AG04450 (cell line): Measurements from ENCODE around the gene ZNF341. TPM values are rescaled to one million over a fixed set of nuclear protein-coding genes. Genes with fewer than 3 reads are reported as not detected.

ENCODE experiments used
- CTCF ChIA-PET: fragments of 300-600, 350-600 bp; formaldehyde crosslinking; extraction: SDS; loops from one replicate; lab custom pipeline; 2022; ENCODE audit warnings: antibody characterized with exemption, inconsistent platforms; lab: Charles Lee
- POLR2A ChIA-PET: fragments of 350-600 bp; formaldehyde crosslinking; extraction: SDS; loops from one replicate; lab custom pipeline; 2021; ENCODE audit warnings: antibody characterized with exemption, inconsistent platforms; lab: Yijun Ruan, JAX
- DNase-seq: peaks from one replicate; pipeline ENCODE4 v3.0.0-alpha.2; 2011; ENCODE audit warnings: low read depth, low spot score
- H3K27ac ChIP-seq: one replicate; pipeline ENCODE4 v1.5.1; 2012; ENCODE audit warnings: low read depth, low read length, control low read depth
- H3K27me3 ChIP-seq: one replicate; pipeline ENCODE4 v1.6.0; 2012; ENCODE audit warnings: low read length; ENCODE audit not compliant: control insufficient read depth, insufficient read depth
- H3K4me3 ChIP-seq: 2 replicates; pipeline ENCODE4 v1.5.1; 2011; ENCODE audit warnings: mild to moderate bottlenecking, low read depth, low read length, control low read depth
- H3K9me3 ChIP-seq: 2 replicates; pipeline ENCODE4 v1.5.1; 2012; ENCODE audit warnings: low read length; ENCODE audit not compliant: control insufficient read depth, insufficient read depth
- polyA plus RNA-seq: library from polyadenylated mRNA; depleted of rRNA; stranded (reverse); fragments of >200 nt; gene quantifications from 2 replicates; pipeline ENCODE4 v1.2.3, GENCODE V29; 2011
- TF ChIP-seq, protein P1 (sequence below): IDR thresholded peaks from 2 replicates; pipeline ENCODE4 v1.5.1; 2011; ENCODE audit warnings: low read depth, low read length, control low read depth, inconsistent platforms

The ZNF341 gene
- polyA plus RNA-seq, 1 experiment: 1.5 TPM

DNA sequence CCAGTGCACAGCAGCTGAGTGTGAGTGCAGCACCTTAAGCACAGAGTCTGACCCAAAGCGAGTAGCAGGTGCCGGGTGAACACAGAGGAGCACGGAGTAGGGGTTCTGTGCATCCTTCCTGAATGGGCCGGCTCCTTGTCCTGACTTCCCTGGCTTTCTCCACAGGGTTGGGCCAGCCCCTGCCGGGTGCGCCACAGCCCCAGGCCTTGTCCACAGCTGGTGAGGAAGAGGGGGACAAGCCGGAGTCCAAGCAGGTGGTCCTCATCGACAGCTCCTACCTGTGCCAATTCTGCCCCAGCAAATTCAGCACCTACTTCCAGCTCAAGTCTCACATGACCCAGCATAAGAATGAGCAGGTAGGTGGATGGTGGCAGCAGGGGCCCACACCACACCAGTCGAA, 34.9 kb downstream of the ZNF341 start:
- TF ChIP-seq, protein P1, sequence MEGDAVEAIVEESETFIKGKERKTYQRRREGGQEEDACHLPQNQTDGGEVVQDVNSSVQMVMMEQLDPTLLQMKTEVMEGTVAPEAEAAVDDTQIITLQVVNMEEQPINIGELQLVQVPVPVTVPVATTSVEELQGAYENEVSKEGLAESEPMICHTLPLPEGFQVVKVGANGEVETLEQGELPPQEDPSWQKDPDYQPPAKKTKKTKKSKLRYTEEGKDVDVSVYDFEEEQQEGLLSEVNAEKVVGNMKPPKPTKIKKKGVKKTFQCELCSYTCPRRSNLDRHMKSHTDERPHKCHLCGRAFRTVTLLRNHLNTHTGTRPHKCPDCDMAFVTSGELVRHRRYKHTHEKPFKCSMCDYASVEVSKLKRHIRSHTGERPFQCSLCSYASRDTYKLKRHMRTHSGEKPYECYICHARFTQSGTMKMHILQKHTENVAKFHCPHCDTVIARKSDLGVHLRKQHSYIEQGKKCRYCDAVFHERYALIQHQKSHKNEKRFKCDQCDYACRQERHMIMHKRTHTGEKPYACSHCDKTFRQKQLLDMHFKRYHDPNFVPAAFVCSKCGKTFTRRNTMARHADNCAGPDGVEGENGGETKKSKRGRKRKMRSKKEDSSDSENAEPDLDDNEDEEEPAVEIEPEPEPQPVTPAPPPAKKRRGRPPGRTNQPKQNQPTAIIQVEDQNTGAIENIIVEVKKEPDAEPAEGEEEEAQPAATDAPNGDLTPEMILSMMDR: no peak
- Histone ChIP-seq H3K9me3 (no peaks in the 10 kb centered on the region), H3K27ac (no peak overlapping the region), H3K27me3 (no peaks in the 10 kb centered on the region), H3K4me3 (no peak overlapping the region)
- ChIA-PET POLR2A (no interaction called here), CTCF (no interaction called here)
- DNase-seq: no peak

DNA sequence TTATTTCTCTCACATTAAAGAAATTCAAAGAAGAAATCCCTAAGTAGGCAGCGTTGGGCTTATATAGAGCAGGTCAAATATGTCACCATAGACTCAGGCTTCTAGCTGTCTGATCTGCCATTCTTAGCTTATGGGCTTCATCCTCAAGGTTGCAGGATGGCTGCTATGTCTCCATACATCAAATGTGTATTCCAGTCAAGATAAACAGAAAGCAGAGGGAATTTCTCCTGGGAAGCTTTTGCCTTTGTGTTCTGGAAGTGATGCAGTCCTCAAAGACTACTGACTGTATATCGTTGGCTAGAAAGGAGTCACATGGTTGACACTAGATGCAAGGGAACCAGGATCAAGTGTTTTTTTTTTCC, 36.0 kb downstream of the ZNF341 start:
- no peak overlapping the region for H3K4me3 ChIP-seq
- H3K27ac ChIP-seq: no peak overlapping the region
- POLR2A ChIA-PET: no interaction called here
- TF ChIP-seq, protein P1: no peak
- no peaks in the 10 kb centered on the region for H3K27me3 ChIP-seq
- CTCF ChIA-PET: no interaction called here
- no peaks in the 10 kb centered on the region for H3K9me3 ChIP-seq
- DNase-seq: no peak

DNA sequence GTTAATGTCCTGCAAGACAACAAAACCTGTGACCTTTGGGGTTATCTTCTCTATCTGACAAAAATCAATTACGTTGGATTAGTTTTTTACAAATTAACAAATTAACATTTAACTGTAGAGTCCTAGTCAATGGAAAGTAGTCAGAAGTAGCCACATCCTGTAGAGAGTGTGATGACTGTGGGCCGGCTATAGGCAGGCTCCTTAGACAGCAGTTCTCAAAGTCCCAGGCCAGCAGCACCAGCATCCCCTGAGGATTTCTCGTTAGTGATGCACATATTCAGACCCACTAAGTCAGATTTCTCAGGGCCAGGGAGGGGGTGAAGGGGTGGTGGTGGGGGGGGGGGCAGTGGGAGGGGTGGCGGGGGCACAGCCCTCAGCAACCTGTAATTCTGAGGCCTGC, 37.2 kb downstream of the ZNF341 start:
- Histone ChIP-seq H3K27me3 (no peaks in the 10 kb centered on the region), H3K4me3 (no peak overlapping the region), H3K27ac (no peak overlapping the region), H3K9me3 (no peaks in the 10 kb centered on the region)
- DNase-seq: no peak
- POLR2A ChIA-PET: no interaction called here
- TF ChIP-seq, protein P1: no peak
- CTCF ChIA-PET: no interaction called here

DNA sequence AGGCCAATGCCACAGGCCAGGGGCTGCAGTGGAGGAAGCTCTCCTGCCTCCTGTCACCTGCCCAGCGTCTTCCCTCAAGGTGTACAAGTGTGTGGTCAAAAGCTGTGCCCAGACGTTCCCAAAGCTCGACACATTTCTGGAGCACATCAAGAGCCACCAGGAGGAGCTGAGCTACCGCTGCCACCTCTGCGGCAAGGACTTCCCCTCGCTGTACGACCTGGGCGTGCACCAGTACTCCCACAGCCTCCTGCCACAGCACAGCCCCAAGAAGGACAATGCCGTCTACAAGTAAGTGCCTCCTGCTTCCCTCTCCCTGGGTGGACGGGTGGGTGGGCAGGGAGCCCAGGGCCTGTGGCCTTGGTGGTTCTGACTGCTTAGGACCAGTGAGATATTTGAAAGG, 38.2 kb downstream of the ZNF341 start:
- POLR2A ChIA-PET: no interaction called here
- CTCF ChIA-PET: no interaction called here
- H3K9me3 ChIP-seq: no peaks in the 10 kb centered on the region
- no peaks in the 10 kb centered on the region for H3K27me3 ChIP-seq
- no peak for DNase-seq
- TF ChIP-seq, protein P1: no peak
- no peak overlapping the region for H3K27ac ChIP-seq
- H3K4me3 ChIP-seq: no peak overlapping the region

DNA sequence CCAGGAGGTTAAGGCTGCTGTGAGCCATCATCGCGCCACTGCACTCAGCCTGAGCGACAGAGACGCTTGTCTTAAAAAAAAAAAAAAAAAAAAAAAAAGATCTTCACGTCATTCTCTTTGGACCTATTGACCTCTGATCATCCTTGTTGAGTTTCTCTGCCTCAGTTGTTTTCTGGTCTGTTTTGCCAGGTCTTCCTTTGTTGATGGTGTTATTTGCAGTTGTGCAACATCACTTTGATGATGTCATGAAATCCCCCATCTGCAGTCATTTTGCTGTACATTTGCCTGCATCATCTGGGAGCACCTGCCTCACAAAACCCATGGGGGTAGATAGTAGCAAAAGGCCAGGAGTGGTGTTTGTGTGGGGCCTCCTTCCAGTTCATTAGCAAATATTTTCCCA, 40.1 kb downstream of the ZNF341 start:
- ChIA-PET POLR2A (interaction anchor here (0.7 kb wide), 1 partner anchor 21 kb away, joined by 6 read pairs; no protein-coding TSS in a partner anchor), CTCF (no interaction called here)
- no peak overlapping the region for H3K27ac ChIP-seq
- DNase-seq: no peak
- TF ChIP-seq, protein P1: no peak
- no peaks in the 10 kb centered on the region for H3K27me3 ChIP-seq
- H3K9me3 ChIP-seq: no peaks in the 10 kb centered on the region
- H3K4me3 ChIP-seq: no peak overlapping the region
